NB4 (cell line): ENCODE measurements around the gene DPYSL4.
A peak's percentile ranks its signal among the peaks of the same experiment; 100 is the strongest.

ENCODE experiments used
- POLR2A ChIP-seq: IDR thresholded peaks from 2 replicates; pipeline ENCODE4 v1.6.1; 2011; ENCODE audit warnings: mild to moderate bottlenecking; ENCODE audit not compliant: insufficient read length; ENCODE audit errors: extremely low read depth
- TF ChIP-seq, protein P1 (sequence below): IDR thresholded peaks from one replicate; pipeline ENCODE4 v1.5.1; 2012; ENCODE audit warnings: low read depth, low read length

DNA sequence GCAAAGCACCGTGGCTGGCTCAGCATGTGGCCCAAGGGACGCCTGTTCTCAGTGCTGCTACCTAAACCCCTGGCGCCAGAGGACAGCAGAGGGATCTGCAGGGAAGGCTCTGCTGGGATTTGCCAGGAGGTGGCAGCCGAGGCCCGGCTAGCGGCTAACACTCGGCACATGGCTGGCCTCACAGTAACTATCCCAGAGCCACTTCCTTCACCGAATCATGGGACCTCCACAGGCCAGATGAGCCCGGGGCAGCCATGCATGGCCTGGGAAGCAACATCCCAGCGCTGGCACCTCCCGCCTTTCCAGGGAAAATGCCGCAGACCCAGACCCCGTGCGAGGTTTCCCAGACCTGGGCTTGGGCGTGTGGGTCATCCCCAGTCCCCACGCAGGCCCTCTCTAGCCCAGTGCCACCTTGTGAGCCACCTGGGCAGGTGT is 36.4 kb downstream of the DPYSL4 start:
- TF ChIP-seq, protein P1, sequence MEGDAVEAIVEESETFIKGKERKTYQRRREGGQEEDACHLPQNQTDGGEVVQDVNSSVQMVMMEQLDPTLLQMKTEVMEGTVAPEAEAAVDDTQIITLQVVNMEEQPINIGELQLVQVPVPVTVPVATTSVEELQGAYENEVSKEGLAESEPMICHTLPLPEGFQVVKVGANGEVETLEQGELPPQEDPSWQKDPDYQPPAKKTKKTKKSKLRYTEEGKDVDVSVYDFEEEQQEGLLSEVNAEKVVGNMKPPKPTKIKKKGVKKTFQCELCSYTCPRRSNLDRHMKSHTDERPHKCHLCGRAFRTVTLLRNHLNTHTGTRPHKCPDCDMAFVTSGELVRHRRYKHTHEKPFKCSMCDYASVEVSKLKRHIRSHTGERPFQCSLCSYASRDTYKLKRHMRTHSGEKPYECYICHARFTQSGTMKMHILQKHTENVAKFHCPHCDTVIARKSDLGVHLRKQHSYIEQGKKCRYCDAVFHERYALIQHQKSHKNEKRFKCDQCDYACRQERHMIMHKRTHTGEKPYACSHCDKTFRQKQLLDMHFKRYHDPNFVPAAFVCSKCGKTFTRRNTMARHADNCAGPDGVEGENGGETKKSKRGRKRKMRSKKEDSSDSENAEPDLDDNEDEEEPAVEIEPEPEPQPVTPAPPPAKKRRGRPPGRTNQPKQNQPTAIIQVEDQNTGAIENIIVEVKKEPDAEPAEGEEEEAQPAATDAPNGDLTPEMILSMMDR = peak; percentile 98
- TF ChIP-seq POLR2A = no peak
